Pancreas (tissue), 10 donors: Measurements from ENCODE around the gene BRAT1. TPM values are rescaled to one million over a fixed set of nuclear protein-coding genes. Genes with fewer than 3 reads are reported as not detected.

ENCODE experiments used
- ATAC-seq, 4 donors: fragments of 200-7000 bp; cut with Tn5 transposase; one replicate each; pipeline versions ENCODE4 v1.8.0 to v1.9.1; 2020; ENCODE audit warnings: mild to moderate bottlenecking in 4 of 4, moderate library complexity in 4 of 4
- DNase-seq, 6 donors: peaks; one replicate each; pipeline ENCODE4 v3.0.0-alpha.2; 2020
- FAIRE-seq: peaks from 2 replicates; lab custom pipeline; 2012; peaks lifted over from hg19 to GRCh38; lab: Jason Lieb, UNC
- H3K27ac ChIP-seq, 4 donors: fragments of 200-600 bp; sonication (generic); 1 replicate in 3 of 4; 2 replicates in 1 of 4; pipeline versions ENCODE4 v1.5.0 to v1.8.0; 2020
- H3K27me3 ChIP-seq, 4 donors: fragments of 200-600 bp; one replicate each; pipeline ENCODE4 v1.8.0; 2021
- H3K36me3 ChIP-seq, 3 donors: fragments of 200-600 bp; sonication (generic) in 1 of 3; one replicate each; pipeline versions ENCODE4 v1.5.0 to v1.8.0; 2020 to 2021
- H3K4me1 ChIP-seq, 3 donors: fragments of 200-600 bp; one replicate each; pipeline ENCODE4 v1.8.0; 2021
- H3K4me3 ChIP-seq, 4 donors: fragments of 200-600 bp; sonication (generic) in 2 of 4; one replicate each; pipeline versions ENCODE4 v1.5.0 to v1.8.0; 2020 to 2021
- H3K9me3 ChIP-seq, 4 donors: fragments of 200-600 bp; one replicate each; pipeline ENCODE4 v1.8.0; 2021
- WGBS, 2 donors: extraction: QIAGEN DNeasy Blood & Tissue Kit; methylation state at CpG; one replicate each; pipeline ENCODE4 v1.1.7; 2013; 5-methylcytosine and 5-hydroxymethylcytosine counted together
- intact Hi-C, 3 donors: fragments of 100-400 bp; cut with DNase I; formaldehyde crosslinking; loops; one replicate each; pipeline versions ENCODE4 v1.11.1 to v1.14.2; 2022
- polyA plus RNA-seq, 2 donors: library from polyadenylated mRNA; stranded (reverse); fragments of 200-250 nt; gene quantifications; one replicate each; pipeline ENCODE4 v1.2.3, GENCODE V29; 2013
- total RNA-seq, 6 donors: library from RNA; stranded (reverse); fragmentation: NEBNext Ultra II Directional in 4 of 6; extraction: Animal tissue kit (Norgen Biotek cat#: 25700) in 4 of 6; gene quantifications; one replicate each; pipeline versions ENCODE4 v1.2.1 to v1.2.4, GENCODE V29; 2021 to 2023
- TF ChIP-seq, protein P1 (sequence below), 4 donors: fragments of 200-600 bp; sonication (generic) in 3 of 4; IDR thresholded peaks; one replicate each; pipeline versions ENCODE4 v1.5.0 to v1.8.0; 2021; ENCODE audit warnings: antibody characterized with exemption in 4 of 4
- donor health status: healthy with polysubstance abuse.
- donor health status: DM: no; HTN: no; CAD: no; lungs with moderate emphysema.
- donor health status: DM: no; HTN: no; CAD: no.
- donor health status: control.
- donor health status: control.
- donor health status: Bipolar disorder and iron deficiency.
- donor health status: DM: yes; HTN: yes; CAD: no.
- donor health status: DM: no; HTN: no; CAD: no.
- donor health status: DM: no; HTN: no; CAD: no.
- donor health status: DM: yes; HTN: yes; CAD: no.

Gene BRAT1
- total and polyA plus RNA-seq, 8 donors, result 11.8 to 54.4 (median 15.2) TPM

DNA sequence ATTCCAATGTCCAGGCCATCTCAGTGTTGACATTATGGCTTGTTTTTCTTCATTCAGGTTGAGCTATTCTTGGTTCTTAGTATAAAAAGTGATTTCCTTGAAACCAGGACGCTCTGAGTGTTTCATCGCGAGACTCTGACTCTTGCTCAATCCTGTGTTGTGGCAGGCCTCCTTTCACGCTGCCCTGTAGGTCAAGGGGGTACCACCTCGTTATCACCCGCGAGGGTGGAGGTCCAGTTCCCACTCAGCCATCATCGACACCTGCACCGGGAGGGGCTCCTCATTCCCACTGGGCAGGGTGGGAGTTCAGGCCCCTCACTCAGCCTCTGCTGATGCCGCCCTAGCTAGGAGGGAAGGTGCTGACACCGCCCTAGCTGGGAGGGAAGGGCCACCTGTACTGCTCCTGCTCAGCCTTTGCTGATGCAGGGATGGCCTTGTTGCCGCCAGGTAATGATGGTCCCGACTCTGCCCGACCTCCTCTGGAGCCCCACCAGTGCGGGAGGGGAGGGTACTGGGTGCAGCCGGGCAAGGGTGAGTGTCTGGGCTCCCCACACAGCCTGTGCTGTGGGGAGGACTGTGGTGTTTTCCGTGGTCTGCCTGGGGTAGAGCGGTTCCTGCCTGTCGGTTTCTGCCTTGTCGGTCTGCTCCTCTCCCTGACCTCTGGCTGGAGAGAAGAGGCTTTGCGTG lies 19.9 kb upstream of the BRAT1 start:
- WGBS, 2 donors, result 85 to 89% methylated on average over 18 to 21 of the region's 21 CpGs
- FAIRE-seq (no peak), ATAC-seq (no peak), DNase-seq (peak in 2 of 6 donors; percentile 7 to 30)
- Histone ChIP-seq H3K9me3 (no peaks in the 10 kb centered on the region), H3K27me3 (no peaks in the 10 kb centered on the region), H3K4me1 (peaks cover 0 to 11% (median 0%) of the 10 kb centered on the region in 3 donors), H3K36me3 (no peaks in the 10 kb centered on the region), H3K4me3 (no peak overlapping the region), H3K27ac (no peak overlapping the region)
- TF ChIP-seq, protein P1, sequence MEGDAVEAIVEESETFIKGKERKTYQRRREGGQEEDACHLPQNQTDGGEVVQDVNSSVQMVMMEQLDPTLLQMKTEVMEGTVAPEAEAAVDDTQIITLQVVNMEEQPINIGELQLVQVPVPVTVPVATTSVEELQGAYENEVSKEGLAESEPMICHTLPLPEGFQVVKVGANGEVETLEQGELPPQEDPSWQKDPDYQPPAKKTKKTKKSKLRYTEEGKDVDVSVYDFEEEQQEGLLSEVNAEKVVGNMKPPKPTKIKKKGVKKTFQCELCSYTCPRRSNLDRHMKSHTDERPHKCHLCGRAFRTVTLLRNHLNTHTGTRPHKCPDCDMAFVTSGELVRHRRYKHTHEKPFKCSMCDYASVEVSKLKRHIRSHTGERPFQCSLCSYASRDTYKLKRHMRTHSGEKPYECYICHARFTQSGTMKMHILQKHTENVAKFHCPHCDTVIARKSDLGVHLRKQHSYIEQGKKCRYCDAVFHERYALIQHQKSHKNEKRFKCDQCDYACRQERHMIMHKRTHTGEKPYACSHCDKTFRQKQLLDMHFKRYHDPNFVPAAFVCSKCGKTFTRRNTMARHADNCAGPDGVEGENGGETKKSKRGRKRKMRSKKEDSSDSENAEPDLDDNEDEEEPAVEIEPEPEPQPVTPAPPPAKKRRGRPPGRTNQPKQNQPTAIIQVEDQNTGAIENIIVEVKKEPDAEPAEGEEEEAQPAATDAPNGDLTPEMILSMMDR (IDR thresholded peaks at IDR 0.05), result no peak
- intact Hi-C loops, result no loop called here

DNA sequence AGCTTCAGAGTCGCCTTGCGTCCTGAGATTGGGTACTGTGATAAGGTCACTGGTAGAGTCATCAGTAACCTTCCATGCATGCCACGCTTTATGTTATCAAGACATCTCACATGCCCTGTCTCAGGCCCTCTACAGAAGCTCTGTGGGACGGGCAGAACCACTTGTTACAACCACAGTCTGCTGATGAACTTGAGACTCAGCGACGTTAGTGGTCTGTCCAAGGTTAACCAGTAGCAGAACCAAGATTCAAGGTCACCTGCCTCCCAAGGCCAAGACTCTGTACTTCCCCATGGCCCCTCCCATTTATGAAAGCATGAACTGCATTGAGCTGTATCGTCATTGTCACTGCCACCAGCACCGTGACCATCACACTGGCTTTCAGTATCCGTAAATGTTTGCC lies 18.4 kb upstream of the BRAT1 start:
- TF ChIP-seq, protein P1 (IDR thresholded peaks at IDR 0.05), result no peak
- intact Hi-C loops, result no loop called here
- 87 to 88% methylated on average over 9 of the region's 9 CpGs for WGBS, 2 donors
- DNase-seq (no peak), ATAC-seq (no peak), FAIRE-seq (no peak)
- Histone ChIP-seq H3K36me3 (peaks cover 0 to 4% (median 0%) of the 10 kb centered on the region in 3 donors), H3K27me3 (no peaks in the 10 kb centered on the region), H3K9me3 (no peaks in the 10 kb centered on the region), H3K27ac (no peak overlapping the region), H3K4me1 (peaks cover 0 to 11% (median 0%) of the 10 kb centered on the region in 3 donors), H3K4me3 (no peak overlapping the region)

DNA sequence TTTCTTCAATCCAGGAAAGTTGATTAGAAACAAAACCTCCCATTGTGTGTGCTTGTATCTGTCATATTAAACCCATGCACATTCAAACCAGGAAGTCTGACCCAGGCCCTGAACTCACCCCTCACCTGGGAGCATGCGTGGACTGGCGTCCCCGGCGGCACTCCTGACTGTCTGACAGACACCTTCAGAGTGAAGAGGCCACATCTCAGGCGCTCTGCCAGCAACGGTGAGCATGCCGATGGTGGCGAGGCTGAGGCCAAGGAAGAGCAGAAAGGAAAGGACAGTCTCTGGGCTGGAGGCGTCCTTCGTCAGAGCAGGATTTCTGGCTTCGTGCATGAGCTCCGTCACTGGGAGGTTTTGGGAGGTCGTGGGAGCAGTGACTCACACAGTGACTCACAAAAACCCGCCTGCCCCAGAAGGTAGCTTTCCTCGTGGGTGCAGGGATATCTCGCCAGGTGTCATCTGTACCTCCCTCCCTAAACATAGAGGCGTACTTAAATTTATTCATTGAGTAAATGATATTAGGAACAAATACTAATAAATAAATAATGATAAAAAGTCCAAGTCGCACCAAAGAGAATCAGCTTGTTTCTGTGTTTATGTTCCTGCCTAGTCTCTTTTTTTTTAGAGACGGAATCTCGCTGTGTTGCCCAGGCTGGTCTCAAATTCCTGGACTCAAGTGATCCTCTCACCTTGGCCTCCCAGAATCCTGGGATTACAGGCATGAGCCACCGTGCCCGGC lies 16.9 kb upstream of the BRAT1 start:
- WGBS, 2 donors, result 56 to 62% methylated on average over 22 of the region's 22 CpGs
- Histone ChIP-seq H3K36me3 (peaks cover 0 to 4% (median 0%) of the 10 kb centered on the region in 3 donors), H3K4me3 (peak overlapping the region in 1 of 4 donors; percentile 2), H3K27ac (peak overlapping the region in 2 of 4 donors; percentile 53 to 73), H3K4me1 (peaks cover 0 to 11% (median 0%) of the 10 kb centered on the region in 3 donors), H3K27me3 (no peaks in the 10 kb centered on the region), H3K9me3 (no peaks in the 10 kb centered on the region)
- TF ChIP-seq, protein P1 (IDR thresholded peaks at IDR 0.05), result no peak
- peak; percentile 47 to 85 (median 83) for ATAC-seq
- intact Hi-C loops, result no loop called here
- DNase-seq, result peak in 4 of 6 donors; percentile 39 to 72 (median 56)
- FAIRE-seq, result no peak

DNA sequence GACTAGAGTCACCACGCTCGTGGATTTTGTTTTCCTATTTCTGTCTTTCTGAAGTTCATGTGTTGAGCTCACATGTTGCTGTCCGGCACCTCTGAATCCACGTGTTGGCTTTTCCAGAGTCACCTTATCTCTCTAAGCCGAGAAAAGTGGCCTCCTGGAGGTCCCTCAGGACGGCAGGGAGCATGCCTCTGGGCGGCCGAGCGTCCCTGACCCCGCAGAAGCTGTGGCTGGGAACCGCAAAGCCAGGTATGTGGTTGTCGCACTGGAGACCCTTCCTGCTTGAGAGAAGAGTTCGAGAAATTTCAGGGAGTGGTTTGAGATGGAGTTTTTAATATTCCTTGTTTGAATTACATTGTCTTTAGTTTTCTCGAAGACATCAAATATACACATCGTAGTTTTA lies 16.1 kb upstream of the BRAT1 start:
- intact Hi-C loops, result no loop called here
- TF ChIP-seq, protein P1 (IDR thresholded peaks at IDR 0.05), result no peak
- H3K4me3 ChIP-seq, result no peak overlapping the region
- WGBS, 2 donors, result 67 to 69% methylated on average over 15 of the region's 15 CpGs
- no peaks in the 10 kb centered on the region for H3K9me3 ChIP-seq
- peaks cover 0 to 11% (median 0%) of the 10 kb centered on the region in 3 donors for H3K4me1 ChIP-seq
- FAIRE-seq (no peak), DNase-seq (peak in 1 of 6 donors; percentile 18), ATAC-seq (peak in 2 of 4 donors; percentile 13 to 23)
- no peaks in the 10 kb centered on the region for H3K27me3 ChIP-seq
- H3K36me3 ChIP-seq, result peaks cover 0 to 4% (median 0%) of the 10 kb centered on the region in 3 donors
- H3K27ac ChIP-seq, result peak overlapping the region in 2 of 4 donors; percentile 53 to 73
